Heart left ventricle (tissue), 16 donors: ENCODE measurements around the gene BICRAL. TPM values are rescaled to one million over a fixed set of nuclear protein-coding genes. Genes with fewer than 3 reads are reported as not detected.
A peak's percentile ranks its signal among the peaks of the same experiment; 100 is the strongest.
"Not testable (repeated sequence)": the region's sequence is repeated elsewhere in the genome, so short reads cannot be mapped to it uniquely, and the experiment has no call there.

Experiments used
- ATAC-seq, 4 donors: fragments of 200-7000 bp; cut with Tn5 transposase; one replicate each; pipeline ENCODE4 v1.9.1; 2020 to 2022; ENCODE audit warnings: moderate library complexity in 4 of 4, mild to moderate bottlenecking in 3 of 4, moderate number of reproducible peaks in 1 of 4
- DNase-seq, 5 donors: peaks; one replicate each; pipeline ENCODE4 v3.0.0-alpha.2; 2020
- H3K27ac ChIP-seq, 12 donors: fragments of 200-600 bp; sonication (generic) in 4 of 12; one replicate each; pipeline versions ENCODE4 v1.5.0 to v1.8.0; 2016 to 2022; ENCODE audit warnings: mild to moderate bottlenecking in 2 of 12
- H3K27me3 ChIP-seq, 9 donors: fragments of 200-600 bp; sonication (generic) in 2 of 9; one replicate each; pipeline versions ENCODE4 v1.5.1 to v1.8.0; 2016 to 2022; ENCODE audit warnings: mild to moderate bottlenecking in 3 of 9
- H3K36me3 ChIP-seq, 9 donors: fragments of 200-600 bp; sonication (generic) in 2 of 9; one replicate each; pipeline versions ENCODE4 v1.5.0 to v1.8.0; 2018 to 2022; ENCODE audit warnings: mild to moderate bottlenecking in 2 of 9
- H3K4me1 ChIP-seq, 12 donors: fragments of 200-600 bp; sonication (generic) in 4 of 12; one replicate each; pipeline versions ENCODE4 v1.5.0 to v1.8.0; 2016 to 2022; ENCODE audit warnings: mild to moderate bottlenecking in 3 of 12
- H3K4me3 ChIP-seq, 12 donors: fragments of 200-600 bp; sonication (generic) in 4 of 12; one replicate each; pipeline versions ENCODE4 v1.5.0 to v1.8.0; 2017 to 2022; ENCODE audit warnings: mild to moderate bottlenecking in 9 of 12, moderate library complexity in 4 of 12
- H3K9me3 ChIP-seq, 12 donors: fragments of 200-600 bp; sonication (generic) in 4 of 12; one replicate each; pipeline versions ENCODE4 v1.5.0 to v1.8.0; 2016 to 2022; ENCODE audit warnings: mild to moderate bottlenecking in 1 of 12
- CTCF ChIP-seq, 12 donors: fragments of 200-600 bp; sonication (generic) in 4 of 12; IDR thresholded peaks; one replicate each; pipeline versions ENCODE4 v1.5.0 to v1.8.0; 2018 to 2022; ENCODE audit warnings: antibody characterized with exemption in 12 of 12, mild to moderate bottlenecking in 5 of 12
- POLR2A ChIP-seq, 2 donors: fragments of 450-650 bp; IDR thresholded peaks; one replicate each; pipeline ENCODE4 v1.6.1; 2017; ENCODE audit warnings: antibody characterized with exemption in 2 of 2, mild to moderate bottlenecking in 2 of 2, moderate library complexity in 2 of 2
- WGBS, 4 donors: extraction: QIAGEN DNeasy Blood & Tissue Kit in 2 of 4; methylation state at CpG; one replicate each; pipeline versions ENCODE4 v1.1.5 to v1.1.7; 2013 to 2018; 5-methylcytosine and 5-hydroxymethylcytosine counted together
- intact Hi-C, 10 donors: fragments of 100-400 bp; cut with DNase I; formaldehyde crosslinking; loops; one replicate each; pipeline versions ENCODE4 v1.11.1 to v1.14.2; 2022
- polyA plus RNA-seq, 2 donors: library from polyadenylated mRNA; stranded (reverse); fragments of 200-250 nt; gene quantifications; one replicate each; pipeline ENCODE4 v1.2.3, GENCODE V29; 2013
- total RNA-seq, 9 donors: library from RNA; depleted of rRNA in 2 of 9; stranded (reverse); fragments of >200 nt in 2 of 9; fragmentation: NEBNext Ultra II Directional in 3 of 9; extraction: Animal tissue kit (Norgen Biotek cat#: 25700) in 3 of 9; gene quantifications; one replicate each; pipeline versions ENCODE4 v1.1.0 to v1.2.4, GENCODE V29; 2016 to 2023
- donor health status: ischemic (EF 13 %, LVEDD 7.1; RV severe dilation, severe dysfunction).
- donor health status: healthy with polysubstance abuse.
- donor health status: DM: no; HTN: yes; CAD: no.
- donor health status: DM: no; HTN: no; CAD: no.
- donor health status: ischemic (EF 25% LVEDD 6.9; RV normal size, moderate dysfunction).
- donor health status: ischemic (EF 25% LVEDD 5.7; RV mildly dilated, moderate dysfunction).
- donor health status: healthy.
- donor health status: DM: yes; HTN: yes; CAD: no.
- donor health status: ischemic (EF 35%, LVEDD 5.7; RV mildly dilated, moderate dysfunction).
- donor health status: nonischemic (EF 11% LVEDD 7.7; RV severe dilation, severe dysfunction).
- donor health status: DM: yes; HTN: yes; CAD: no.
- donor health status: PGD.
- donor health status: ischemic (EF 29% LVEDD 5.4; RV normal size, mild dysfunction).
- donor health status: nonischemic (EF 23%, LVEDD 6.1; RV moderate dilation, normal function).

The BICRAL gene
- total and polyA plus RNA-seq, 11 donors, result 2.5 to 17.1 (median 11.7) TPM

GRCh38 chr6:42877695-42878094, 95.8 kb downstream of the BICRAL start:
- ATAC-seq, result no peak

DNA sequence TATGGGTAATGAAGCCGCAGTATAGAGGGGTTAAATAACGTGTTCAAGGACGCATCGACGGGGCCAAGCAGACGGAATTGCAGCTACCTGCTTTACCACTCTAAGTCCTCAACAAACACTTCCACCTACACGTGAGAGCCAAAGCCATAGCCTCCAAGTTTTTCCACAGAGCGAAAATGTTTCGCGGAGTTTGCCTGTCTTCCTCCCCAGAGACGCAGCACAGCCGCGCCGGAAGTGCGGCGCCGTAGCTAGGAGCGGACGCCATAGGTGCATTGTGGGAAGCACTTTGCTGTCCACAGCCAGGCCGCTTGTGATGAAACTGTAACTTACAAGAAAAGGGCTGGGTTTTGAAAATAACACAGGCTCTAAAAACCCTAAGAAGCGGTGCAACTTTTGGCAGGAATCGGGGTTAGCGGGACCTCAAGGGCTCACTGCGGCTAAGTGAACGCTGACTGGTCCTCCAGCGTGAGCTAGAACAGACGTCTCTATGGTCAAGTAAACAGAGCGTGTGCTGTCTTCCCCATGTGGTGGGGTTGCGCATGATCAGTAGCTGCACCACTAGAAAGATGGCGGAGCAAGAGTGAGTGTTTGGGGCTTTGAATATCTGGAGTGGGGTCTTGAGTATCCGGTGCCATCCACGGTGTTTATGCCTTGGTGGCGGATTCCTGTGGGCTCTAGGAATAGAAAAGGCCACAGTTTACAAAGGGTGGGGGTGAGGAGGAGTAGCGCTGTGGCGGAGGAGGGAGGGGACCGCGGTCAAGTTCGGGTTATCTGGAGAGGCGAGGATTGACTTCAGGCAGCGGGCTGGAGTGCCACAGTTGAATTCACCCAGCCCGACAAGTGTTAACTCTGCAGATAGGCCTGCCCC, 97.8 kb downstream of the BICRAL start, which contains the start of gene RPL7L1:
Gene RPL7L1, plus strand, starts transcription at position 245 of the 868 bp plus-strand sequence. Its CDS starts 295 bp downstream, at position 540.
- Histone ChIP-seq H3K4me3 (peak within 1 kb of the TSS; percentile 24 to 84 (median 76)), H3K4me1 (peaks cover 0 to 34% (median 15%) of the 10 kb centered on the region in 12 donors), H3K36me3 (peaks cover 4 to 38% (median 32%) of the 10 kb centered on the region in 9 donors), H3K27me3 (no peaks in the 10 kb centered on the region), H3K9me3 (no peaks in the 10 kb centered on the region), H3K27ac (peak within 1 kb of the TSS; percentile 82 to 99 (median 92))
- DNase-seq (peak; percentile 84 to 91 (median 85)), ATAC-seq (peak; percentile 98 to 99 (median 98))
- WGBS, 4 donors, result 0 to 1% (median 1%) methylated on average over 40 to 41 of the region's 41 CpGs
- peak in 3 of 12 donors; percentile 7 to 28 (median 21) for TF ChIP-seq CTCF (IDR thresholded peaks at IDR 0.05)
- peak in 1 of 2 donors; percentile 38 for TF ChIP-seq POLR2A (IDR thresholded peaks at IDR 0.05)
- intact Hi-C loops, result loop anchor here (1.0 to 10.0 kb wide), 8 partner anchors 97 to 217 kb away; partner anchors contain the start of genes BICRAL (in 4 of the 10), TBCC (in 4 of the 10) and PRPH2 (in 1 of the 10)

More at GRCh38 chr6:42877695-42878094, 95.8 kb downstream of the BICRAL start:
- Histone ChIP-seq H3K36me3 (peaks cover 0 to 19% (median 13%) of the 10 kb centered on the region in 9 donors), H3K9me3 (no peaks in the 10 kb centered on the region), H3K27me3 (no peaks in the 10 kb centered on the region), H3K4me3 (no peak overlapping the region), H3K27ac (no peak overlapping the region), H3K4me1 (peaks cover 0 to 30% (median 15%) of the 10 kb centered on the region in 12 donors)
- TF ChIP-seq POLR2A (IDR thresholded peaks at IDR 0.05) (no peak), CTCF (IDR thresholded peaks at IDR 0.05) (no peak)
- WGBS, 4 donors, result 58 to 73% (median 70%) methylated on average over 3 of the region's 3 CpGs
- intact Hi-C loops, result loop anchor here (1.0 to 10.0 kb wide), 9 partner anchors 95 to 216 kb away; partner anchors contain the start of genes TBCC (in 4 of the 10), BICRAL (in 3 of the 10) and PRPH2 (in 1 of the 10)
- DNase-seq, result no peak

DNA sequence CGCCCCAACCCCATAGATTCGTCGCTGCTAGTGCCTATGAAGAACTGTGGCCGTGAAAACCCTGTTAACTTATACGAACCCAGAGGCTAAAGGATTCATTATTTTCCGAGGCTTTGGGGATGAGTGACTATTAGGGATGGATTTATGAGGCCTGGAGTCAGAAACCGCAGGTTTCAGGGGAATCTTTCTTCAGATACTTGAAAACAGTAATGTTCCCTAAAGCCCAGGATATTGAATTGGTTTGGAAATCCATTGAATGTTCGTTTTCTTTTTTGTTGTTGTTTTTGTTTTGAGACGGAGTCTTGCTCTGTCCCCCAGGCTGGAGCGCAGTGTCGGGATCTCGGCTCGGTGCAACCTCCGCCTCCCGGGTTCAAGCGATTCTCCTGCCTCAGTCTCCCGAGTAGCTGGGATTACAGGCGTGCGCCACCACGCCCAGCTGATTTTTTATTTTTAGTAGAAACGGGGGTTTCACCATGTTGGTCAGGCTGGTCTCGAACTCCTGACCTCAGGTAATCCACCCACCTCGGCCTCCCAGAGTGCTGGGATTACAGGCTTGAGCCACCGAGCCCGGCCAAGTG, 98.5 kb downstream of the BICRAL start:
- DNase-seq, H3K9me3 ChIP-seq, H3K27me3 ChIP-seq, ATAC-seq: not testable (repeated sequence)
- Histone ChIP-seq H3K27ac (peak overlapping the region; percentile 82 to 99 (median 92)), H3K36me3 (peaks cover 4 to 45% (median 39%) of the 10 kb centered on the region in 9 donors), H3K4me3 (peak overlapping the region; percentile 24 to 84 (median 76)), H3K4me1 (peaks cover 0 to 34% (median 15%) of the 10 kb centered on the region in 12 donors)
- intact Hi-C loops, result loop anchor here in 1 of 10 donors (5.0 kb wide), 1 partner anchor 98 kb away; the partner anchor contains the start of gene BICRAL
- 11 to 23% (median 13%) methylated on average over 25 of the region's 25 CpGs for WGBS, 4 donors

DNA sequence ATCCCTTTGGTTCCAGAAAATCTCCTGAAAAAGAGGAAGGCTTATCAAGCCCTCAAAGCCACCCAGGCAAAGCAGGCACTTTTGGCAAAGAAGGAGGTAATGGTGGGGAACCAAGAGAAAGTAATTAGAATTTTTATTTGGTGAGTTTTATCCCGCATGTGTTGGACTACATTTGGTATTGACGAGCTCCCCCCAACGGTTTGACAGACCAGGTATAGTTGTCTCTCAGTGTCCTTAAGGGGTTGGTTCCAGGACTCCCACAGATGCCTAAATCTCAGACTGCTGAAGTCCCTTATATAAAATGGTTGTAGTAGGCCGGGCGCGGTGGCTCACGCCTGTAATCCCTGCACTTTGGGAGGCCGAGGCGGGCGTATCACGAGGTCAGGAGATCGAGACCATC, 99.0 kb downstream of the BICRAL start:
- not testable (repeated sequence) for DNase-seq, H3K27me3 ChIP-seq, ATAC-seq, H3K9me3 ChIP-seq
- intact Hi-C loops, result loop anchor here in 1 of 10 donors (5.0 kb wide), 1 partner anchor 99 kb away; the partner anchor contains the start of gene BICRAL
- peaks cover 4 to 51% (median 45%) of the 10 kb centered on the region in 9 donors for H3K36me3 ChIP-seq
- peaks cover 0 to 34% (median 15%) of the 10 kb centered on the region in 12 donors for H3K4me1 ChIP-seq
- peak overlapping the region in 10 of 12 donors; percentile 56 to 84 (median 78) for H3K4me3 ChIP-seq
- H3K27ac ChIP-seq, result peak overlapping the region in 5 of 12 donors; percentile 88 to 99 (median 94)
- 81 to 87% (median 86%) methylated on average over 12 of the region's 12 CpGs for WGBS, 4 donors
